ENCODE data around the gene KRTAP2-3. TPM values are rescaled to one million over a fixed set of nuclear protein-coding genes. Genes with fewer than 3 reads are reported as not detected.
"Not testable (repeated sequence)": the region's sequence is repeated elsewhere in the genome, so short reads cannot be mapped to it uniquely, and the experiment has no call there.

Gene KRTAP2-3
- polyA plus RNA-seq, 6 donors from 2014 or later, result not detected

DNA sequence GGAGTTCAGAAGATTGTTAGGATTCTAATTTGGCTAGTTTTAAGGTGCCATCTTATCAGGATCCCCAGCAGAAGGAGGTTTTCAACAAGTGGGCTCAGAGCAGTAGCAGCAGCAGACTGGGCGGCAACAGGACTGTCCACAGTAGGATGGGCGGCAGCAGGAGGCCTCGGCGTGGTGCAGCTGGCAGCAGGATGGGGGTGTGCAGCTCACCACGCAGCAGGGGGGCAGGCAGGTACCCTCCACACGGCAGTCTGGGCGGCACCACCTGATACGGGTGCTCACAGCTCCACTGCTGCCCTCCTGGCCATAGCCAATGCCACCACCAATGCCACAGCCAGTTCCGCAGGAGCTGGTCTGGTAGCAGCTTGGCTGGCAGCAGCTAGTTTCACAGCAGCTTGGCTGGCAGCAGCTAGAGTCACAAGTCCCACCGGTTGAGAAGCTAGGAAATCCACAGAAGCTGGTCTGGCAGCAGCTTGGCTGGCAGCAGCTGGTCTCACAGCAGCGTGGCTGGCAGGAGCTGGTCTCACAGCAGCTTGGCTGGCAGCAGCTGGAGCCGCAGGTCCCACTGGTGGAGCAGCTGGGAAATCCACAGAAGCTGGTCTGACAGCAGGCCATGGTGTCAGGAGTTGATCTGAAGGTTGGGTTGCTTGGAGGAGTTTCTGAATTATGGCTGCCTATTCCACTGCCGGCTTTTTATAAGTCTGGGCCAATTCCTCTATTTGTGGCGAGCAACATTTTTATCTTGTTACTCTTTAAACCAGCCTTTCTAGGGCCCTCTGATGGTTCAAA, 18.9 kb downstream of the KRTAP2-3 start, which contains the start of gene KRTAP1-1:
Gene KRTAP1-1 (minus strand): TSS at position 668 of the 789 bp plus-strand sequence. CDS start 53 bp downstream, at position 615.
- peaks cover 0 to 11% of the 10 kb centered on the region in 2 donors for H3K36me3 Mint-ChIP-seq
- not testable (repeated sequence) for H3K27ac Mint-ChIP-seq; H3K4me3 Mint-ChIP-seq; H3K4me1 Mint-ChIP-seq; DNase-seq; ATAC-seq (ENCODE audit: low read depth in 2 of 2)
- peaks cover 5 to 24% (median 14%) of the 10 kb centered on the region in 7 donors for H3K9me3 Mint-ChIP-seq
- peaks cover 12 to 35% (median 17%) of the 10 kb centered on the region in 3 donors for H3K27me3 Mint-ChIP-seq

GRCh38 chr17:41037853-41038350, 22.0 kb downstream of the KRTAP2-3 start:
- H3K4me1 Mint-ChIP-seq, result peaks cover 0 to 4% (median 0%) of the 10 kb centered on the region in 3 donors
- H3K9me3 Mint-ChIP-seq, result peaks cover 0 to 9% (median 6%) of the 10 kb centered on the region in 7 donors
- H3K27ac Mint-ChIP-seq, result peak overlapping the region in 1 of 6 donors; percentile 25
- ATAC-seq (ENCODE audit: low read depth in 2 of 2) (no peak), DNase-seq (no peak)
- H3K4me3 Mint-ChIP-seq, result no peak overlapping the region
- peaks cover 10 to 27% (median 16%) of the 10 kb centered on the region in 3 donors for H3K27me3 Mint-ChIP-seq
- H3K36me3 Mint-ChIP-seq, result no peaks in the 10 kb centered on the region

DNA sequence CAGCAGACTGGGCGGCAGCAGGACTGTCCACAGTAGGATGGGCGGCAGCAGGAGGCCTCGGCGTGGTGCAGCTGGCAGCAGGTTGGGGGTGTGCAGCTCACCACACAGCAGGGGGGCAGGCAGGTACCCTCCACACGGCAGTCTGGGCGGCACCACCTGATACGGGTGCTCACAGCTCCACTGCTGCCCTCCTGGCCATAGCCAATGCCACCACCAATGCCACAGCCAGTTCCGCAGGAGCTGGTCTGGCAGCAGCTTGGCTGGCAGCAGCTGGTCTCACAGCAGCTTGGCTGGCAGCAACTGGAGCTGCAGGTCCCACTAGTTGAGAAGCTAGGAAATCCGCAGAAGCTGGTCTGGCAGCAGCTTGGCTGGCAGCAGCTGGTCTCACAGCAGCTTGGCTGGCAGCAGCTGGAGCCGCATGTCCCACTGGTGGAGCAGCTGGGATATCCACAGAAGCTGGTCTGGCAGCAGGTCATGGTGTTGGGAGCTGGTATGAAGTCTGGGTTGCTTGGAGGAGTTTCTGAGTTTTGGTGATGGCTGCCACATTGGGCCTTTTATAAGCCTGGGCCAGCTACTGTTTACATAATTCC, 25.5 kb downstream of the KRTAP2-3 start, which contains the start of gene KRTAP1-3:
Gene KRTAP1-3 (minus strand): TSS at position 529 of the 590 bp plus-strand sequence. CDS start 53 bp downstream, at position 476.
- H3K36me3 Mint-ChIP-seq; H3K9me3 Mint-ChIP-seq; ATAC-seq (ENCODE audit: low read depth in 2 of 2); DNase-seq; H3K4me3 Mint-ChIP-seq; H3K4me1 Mint-ChIP-seq: not testable (repeated sequence)
- Mint-ChIP-seq H3K27ac (peak within 1 kb of the TSS in 2 of 6 donors; percentile 76 to 78), H3K27me3 (peaks cover 6 to 26% (median 12%) of the 10 kb centered on the region in 3 donors)

DNA sequence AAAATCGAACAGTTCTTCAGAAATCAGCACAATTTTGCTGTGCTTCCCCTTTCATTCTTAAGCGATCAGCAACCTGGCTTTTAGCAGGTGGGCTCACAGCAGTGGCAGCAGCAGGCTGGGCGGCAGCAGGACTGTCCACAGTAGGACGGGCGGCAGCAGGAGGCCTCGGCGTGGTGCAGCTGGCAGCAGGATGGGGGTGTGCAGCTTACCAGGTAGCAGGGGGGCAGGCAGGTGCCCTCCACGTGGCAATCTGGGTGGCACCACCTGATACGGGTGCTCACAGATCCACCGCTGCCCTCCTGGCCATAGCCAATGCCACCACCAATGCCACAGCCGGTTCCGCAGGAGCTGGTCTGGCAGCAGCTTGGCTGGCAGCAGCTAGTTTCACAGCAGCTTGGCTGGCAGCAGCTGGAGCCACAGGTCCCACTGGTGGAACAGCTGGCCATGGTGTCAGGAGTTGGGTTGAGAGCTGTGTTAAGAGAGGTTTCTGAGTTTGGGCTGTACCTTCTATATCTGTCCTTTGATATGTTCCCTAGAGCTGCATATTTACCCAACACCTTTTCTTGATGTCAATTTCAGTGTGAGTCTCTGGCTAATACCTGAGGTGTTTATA, 30.2 kb downstream of the KRTAP2-3 start, which contains the start of gene KRTAP1-4:
Gene KRTAP1-4 (minus strand): TSS at position 563 of the 613 bp plus-strand sequence. CDS start 117 bp downstream, at position 446.
- Mint-ChIP-seq H3K36me3 (no peaks in the 10 kb centered on the region), H3K9me3 (no peaks in the 10 kb centered on the region), H3K4me3 (no peak within 1 kb of the TSS), H3K4me1 (no peaks in the 10 kb centered on the region), H3K27me3 (peaks cover 11 to 47% (median 28%) of the 10 kb centered on the region in 3 donors), H3K27ac (peak within 1 kb of the TSS in 1 of 6 donors; percentile 60)
- no peak for ATAC-seq (ENCODE audit: low read depth in 2 of 2)
- DNase-seq, result no peak

DNA sequence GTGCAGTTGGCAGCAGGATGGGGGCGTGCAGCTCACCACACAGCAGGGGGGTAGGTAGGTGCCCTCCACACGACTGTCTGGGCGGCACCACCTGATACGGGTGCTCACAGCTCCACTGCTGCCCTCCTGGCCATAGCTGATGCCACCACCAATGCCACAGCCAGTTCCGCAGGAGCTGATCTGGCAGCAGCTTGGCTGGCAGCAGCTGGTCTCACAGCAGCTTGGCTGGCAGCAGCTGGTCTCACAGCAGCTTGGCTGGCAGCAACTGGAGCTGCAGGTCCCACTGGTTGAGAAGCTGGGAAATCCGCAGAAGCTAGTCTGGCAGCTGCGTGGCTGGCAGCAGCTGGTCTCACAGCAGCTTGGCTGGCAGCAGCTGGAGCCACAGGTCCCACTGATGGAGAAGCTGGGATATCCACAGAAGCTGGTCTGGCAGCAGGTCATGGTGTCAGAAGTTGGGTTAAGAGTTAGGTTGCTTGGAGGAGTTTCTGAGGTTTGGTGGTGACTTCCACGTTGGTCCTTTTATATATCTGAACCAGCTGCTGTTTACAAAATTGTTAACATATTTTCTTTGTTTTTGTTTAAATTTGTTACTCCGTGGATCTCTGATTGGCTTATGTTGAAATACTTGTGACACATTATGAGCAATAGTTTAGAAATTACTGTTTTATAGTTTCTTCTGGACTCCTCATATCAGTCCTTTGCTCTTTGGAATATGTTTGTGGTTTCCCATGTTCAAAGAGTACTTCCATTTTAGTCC, 33.0 kb downstream of the KRTAP2-3 start, which contains the start of gene KRTAP1-5:
Gene KRTAP1-5 (minus strand): TSS at position 494 of the 757 bp plus-strand sequence. CDS start 53 bp downstream, at position 441.
- DNase-seq (no peak), ATAC-seq (ENCODE audit: low read depth in 2 of 2) (no peak)
- Mint-ChIP-seq H3K4me1 (no peaks in the 10 kb centered on the region), H3K36me3 (peaks cover 0 to 8% of the 10 kb centered on the region in 2 donors), H3K4me3 (no peak within 1 kb of the TSS), H3K27ac (peak within 1 kb of the TSS in 1 of 6 donors; percentile 50), H3K9me3 (peaks cover 0 to 7% (median 2%) of the 10 kb centered on the region in 7 donors), H3K27me3 (peaks cover 10 to 49% (median 38%) of the 10 kb centered on the region in 3 donors)

GRCh38 chr17:41024697-41025096, 35.2 kb downstream of the KRTAP2-3 start:
- no peak for DNase-seq
- Mint-ChIP-seq H3K4me3 (no peak overlapping the region), H3K27ac (no peak overlapping the region), H3K36me3 (peaks cover 0 to 13% of the 10 kb centered on the region in 2 donors), H3K27me3 (peaks cover 10 to 45% (median 41%) of the 10 kb centered on the region in 3 donors), H3K4me1 (no peaks in the 10 kb centered on the region), H3K9me3 (peaks cover 0 to 14% (median 6%) of the 10 kb centered on the region in 7 donors)
- no peak for ATAC-seq (ENCODE audit: low read depth in 2 of 2)

DNA sequence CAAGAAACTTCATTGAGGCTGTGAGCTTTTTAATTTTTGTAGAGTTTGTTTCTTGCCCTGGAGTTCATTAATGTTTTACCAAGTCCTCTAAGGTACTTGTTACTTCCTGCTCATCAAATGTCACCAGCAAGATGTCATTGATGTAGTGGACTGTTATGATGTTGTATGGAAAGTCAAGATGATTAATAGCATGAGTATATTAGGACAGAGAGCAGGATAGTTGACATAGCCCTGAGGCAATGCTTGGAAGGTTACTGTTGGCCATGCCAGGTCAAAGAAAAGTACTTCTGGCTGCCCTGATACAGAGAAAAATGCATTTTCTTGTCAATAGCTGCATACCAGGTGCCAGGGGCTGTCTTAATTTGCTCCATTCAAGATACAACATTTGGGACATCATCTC, 39.6 kb downstream of the KRTAP2-3 start:
- Mint-ChIP-seq H3K27ac (no peak overlapping the region), H3K27me3 (peaks cover 3 to 22% (median 16%) of the 10 kb centered on the region in 3 donors), H3K36me3 (peaks cover 0 to 13% of the 10 kb centered on the region in 2 donors), H3K4me1 (peaks cover 5 to 7% (median 6%) of the 10 kb centered on the region in 3 donors), H3K9me3 (peaks cover 0 to 14% (median 6%) of the 10 kb centered on the region in 7 donors), H3K4me3 (no peak overlapping the region)
- DNase-seq (no peak), ATAC-seq (ENCODE audit: low read depth in 2 of 2) (no peak)

DNA sequence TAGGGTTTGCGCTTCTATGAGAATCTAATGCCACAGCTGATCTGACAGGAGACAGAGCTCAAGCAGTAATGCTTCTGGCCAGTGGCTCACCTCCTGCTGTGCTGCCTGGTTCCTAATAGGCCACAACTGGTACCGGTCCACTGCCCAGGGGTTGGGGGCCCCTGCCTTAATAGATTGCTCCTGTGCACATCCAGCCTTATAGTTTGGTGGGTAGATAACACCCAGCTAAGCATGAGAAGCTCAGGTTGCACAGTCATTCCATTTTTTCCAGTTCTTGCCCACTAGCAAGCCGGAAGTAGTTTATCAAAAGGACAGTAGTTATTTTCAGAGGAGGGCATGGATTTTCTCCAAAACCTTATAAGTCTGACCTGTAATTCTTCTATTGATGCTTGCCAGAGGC, 40.5 kb downstream of the KRTAP2-3 start:
- ATAC-seq (ENCODE audit: low read depth in 2 of 2) (no peak), DNase-seq (no peak)
- Mint-ChIP-seq H3K9me3 (peaks cover 0 to 14% (median 6%) of the 10 kb centered on the region in 7 donors), H3K27ac (no peak overlapping the region), H3K4me3 (no peak overlapping the region), H3K27me3 (peaks cover 0 to 19% (median 10%) of the 10 kb centered on the region in 3 donors), H3K36me3 (peaks cover 0 to 13% of the 10 kb centered on the region in 2 donors), H3K4me1 (peaks cover 7 to 13% (median 7%) of the 10 kb centered on the region in 3 donors)

DNA sequence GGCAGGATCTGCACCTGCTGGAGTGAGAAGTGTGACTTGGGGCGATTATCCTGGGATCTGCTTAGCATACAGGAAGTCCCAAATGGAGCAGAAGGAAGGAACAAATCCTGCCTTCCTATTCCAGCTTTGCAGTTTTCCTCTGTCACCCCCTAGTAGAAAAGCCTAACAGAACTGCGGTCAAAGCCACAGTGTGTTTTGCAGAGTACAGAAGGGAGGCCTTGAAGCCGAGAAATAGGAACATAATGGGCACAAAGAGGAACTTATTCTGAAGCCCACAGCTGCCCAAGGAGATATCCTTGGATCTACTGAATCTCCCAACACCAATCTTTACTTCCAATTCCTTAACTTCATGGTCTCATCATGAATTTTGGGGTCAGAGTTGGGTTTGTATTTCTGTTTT, 41.4 kb downstream of the KRTAP2-3 start:
- peaks cover 0 to 13% of the 10 kb centered on the region in 2 donors for H3K36me3 Mint-ChIP-seq
- DNase-seq (no peak), ATAC-seq (ENCODE audit: low read depth in 2 of 2) (no peak)
- peak overlapping the region in 1 of 6 donors; percentile 36 for H3K27ac Mint-ChIP-seq
- peaks cover 0 to 14% (median 6%) of the 10 kb centered on the region in 7 donors for H3K9me3 Mint-ChIP-seq
- peaks cover 7 to 13% (median 7%) of the 10 kb centered on the region in 3 donors for H3K4me1 Mint-ChIP-seq
- no peak overlapping the region for H3K4me3 Mint-ChIP-seq
- H3K27me3 Mint-ChIP-seq, result peaks cover 0 to 16% (median 8%) of the 10 kb centered on the region in 3 donors

GRCh38 chr17:41016578-41017215, 43.2 kb downstream of the KRTAP2-3 start:
- Mint-ChIP-seq H3K4me1 (peaks cover 7 to 13% (median 7%) of the 10 kb centered on the region in 3 donors), H3K27me3 (peaks cover 0 to 13% (median 6%) of the 10 kb centered on the region in 3 donors), H3K36me3 (peaks cover 0 to 6% of the 10 kb centered on the region in 2 donors), H3K9me3 (peaks cover 0 to 7% (median 5%) of the 10 kb centered on the region in 7 donors), H3K4me3 (no peak overlapping the region), H3K27ac (peak overlapping the region in 1 of 6 donors; percentile 58)
- ATAC-seq (ENCODE audit: low read depth in 2 of 2) (no peak), DNase-seq (no peak)

DNA sequence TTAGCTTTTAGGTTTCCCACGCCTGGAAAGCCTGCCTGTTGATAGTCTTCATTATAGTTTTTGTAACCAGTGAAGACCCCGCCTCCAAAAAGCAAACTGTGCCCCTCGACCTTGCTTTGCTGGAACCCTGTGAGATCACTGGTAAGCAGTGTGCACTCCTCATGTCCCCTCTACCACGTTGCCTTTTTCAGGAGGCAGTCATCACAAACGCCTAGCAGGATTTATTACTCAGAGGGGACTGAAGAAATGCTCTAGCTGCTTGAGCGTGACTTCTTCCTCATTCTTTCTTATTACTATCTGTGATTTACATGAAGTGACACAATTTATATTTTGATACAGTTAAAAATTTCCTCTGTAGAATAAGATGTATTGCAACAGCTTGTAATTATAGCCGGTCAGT, 44.5 kb downstream of the KRTAP2-3 start:
- no peak for DNase-seq
- Mint-ChIP-seq H3K27ac (peak overlapping the region in 2 of 6 donors; percentile 1 to 21), H3K27me3 (peaks cover 0 to 13% (median 0%) of the 10 kb centered on the region in 3 donors), H3K36me3 (no peaks in the 10 kb centered on the region), H3K4me1 (peaks cover 7 to 13% (median 7%) of the 10 kb centered on the region in 3 donors), H3K4me3 (no peak overlapping the region), H3K9me3 (peaks cover 0 to 1% (median 0%) of the 10 kb centered on the region in 7 donors)
- ATAC-seq (ENCODE audit: low read depth in 2 of 2), result peak in 1 of 2 donors; percentile 23

- DNase-seq, result no peak
- Mint-ChIP-seq H3K4me3 (no peak overlapping the region), H3K27me3 (peaks cover 0 to 18% (median 0%) of the 10 kb centered on the region in 3 donors), H3K4me1 (peaks cover 7 to 13% (median 7%) of the 10 kb centered on the region in 3 donors), H3K36me3 (no peaks in the 10 kb centered on the region), H3K9me3 (peaks cover 0 to 1% (median 0%) of the 10 kb centered on the region in 7 donors), H3K27ac (peak overlapping the region in 1 of 6 donors; percentile 24)
- ATAC-seq (ENCODE audit: low read depth in 2 of 2), result no peak
These were observed 46.3 kb downstream of the KRTAP2-3 start for GRCh38 chr17:41013606-41014005.

Measured in naive B cell (primary cell).